WTC11 (cell line): ENCODE data around the gene NOC2L. TPM values are rescaled to one million over a fixed set of nuclear protein-coding genes. Genes with fewer than 3 reads are reported as not detected.

ENCODE experiments used
- ATAC-seq: fragments of 200-7000 bp; cut with Tn5 transposase; 2 replicates; pipeline ENCODE4 v1.10.0; 2021; ENCODE audit warnings: mild to moderate bottlenecking, moderate library complexity
- CTCF ChIA-PET: fragments of 300-600 bp; sonication (Branson Sonifier 250); formaldehyde crosslinking; loops from one replicate; lab custom pipeline; 2021; ENCODE audit warnings: antibody characterized with exemption; lab: Charles Lee
- POLR2A ChIA-PET: fragments of 350-600 bp; sonication (Branson Sonifier 250); formaldehyde crosslinking; loops from one replicate; lab custom pipeline; 2021; ENCODE audit warnings: antibody characterized with exemption; lab: Charles Lee
- DNase-seq: peaks from one replicate; pipeline ENCODE4 v3.0.0; 2021; ENCODE audit warnings: low spot score
- H3K27ac Mint-ChIP-seq: 2 replicates; pipeline ENCODE4 v1.8.0; 2021; ENCODE audit warnings: mixed read lengths
- H3K27me3 Mint-ChIP-seq: 2 replicates; pipeline ENCODE4 v1.8.0; 2021; ENCODE audit warnings: low read depth, mild to moderate bottlenecking, moderate library complexity, mixed read lengths
- H3K36me3 Mint-ChIP-seq: 2 replicates; pipeline ENCODE4 v1.8.0; 2021; ENCODE audit warnings: mixed read lengths
- H3K4me1 Mint-ChIP-seq: 2 replicates; pipeline ENCODE4 v1.8.0; 2022; ENCODE audit warnings: mixed read lengths
- H3K4me3 Mint-ChIP-seq: 2 replicates; pipeline ENCODE4 v1.8.0; 2021; ENCODE audit warnings: mild to moderate bottlenecking, moderate library complexity, mixed read lengths
- H3K9me3 Mint-ChIP-seq: 2 replicates; pipeline ENCODE4 v1.8.0; 2021; ENCODE audit warnings: mixed read lengths
- ATF2 ChIP-seq: sonication (generic); formaldehyde crosslinking; IDR thresholded peaks from 2 replicates; pipeline ENCODE4 v1.8.1; 2022; ENCODE audit warnings: low read depth, missing genetic modification reagents, borderline replicate concordance
- ELF4 ChIP-seq: sonication (generic); formaldehyde crosslinking; IDR thresholded peaks from 2 replicates; pipeline ENCODE4 v1.8.1; 2022; ENCODE audit warnings: low read depth, mild to moderate bottlenecking, moderate library complexity, missing genetic modification reagents
- ETV6 ChIP-seq: sonication (generic); formaldehyde crosslinking; IDR thresholded peaks from 2 replicates; pipeline ENCODE4 v1.8.1; 2022; ENCODE audit warnings: mild to moderate bottlenecking, missing genetic modification reagents
- FOXK1 ChIP-seq: sonication (generic); formaldehyde crosslinking; IDR thresholded peaks from 2 replicates; pipeline ENCODE4 v1.8.0; 2022; ENCODE audit warnings: mild to moderate bottlenecking, moderate library complexity, missing genetic modification reagents
- GABPB1 ChIP-seq: sonication (generic); formaldehyde crosslinking; IDR thresholded peaks from 2 replicates; pipeline ENCODE4 v1.8.1; 2023; ENCODE audit warnings: mild to moderate bottlenecking, missing genetic modification reagents
- GTF2I ChIP-seq: fragments of 250-450 bp; sonication (Bioruptor Pico); conservative IDR thresholded peaks from 2 replicates; pipeline ENCODE4 v1.4.0; 2021; ENCODE audit warnings: mild to moderate bottlenecking
- JUN ChIP-seq: sonication (generic); formaldehyde crosslinking; IDR thresholded peaks from 2 replicates; pipeline ENCODE4 v1.8.0; 2023; ENCODE audit warnings: mild to moderate bottlenecking, missing genetic modification reagents
- NFATC4 ChIP-seq: fragments of 250-450 bp; sonication (Bioruptor Pico); IDR thresholded peaks from 2 replicates; pipeline ENCODE4 v1.9.0; 2021; ENCODE audit warnings: mild to moderate bottlenecking
- NR2C2 ChIP-seq: sonication (generic); formaldehyde crosslinking; IDR thresholded peaks from 2 replicates; pipeline ENCODE4 v1.8.0; 2022; ENCODE audit warnings: mild to moderate bottlenecking, missing genetic modification reagents
- SMAD3 ChIP-seq: sonication (generic); formaldehyde crosslinking; IDR thresholded peaks from 2 replicates; pipeline ENCODE4 v1.8.0; 2022; ENCODE audit warnings: missing genetic modification reagents, mild to moderate bottlenecking, borderline replicate concordance
- STAT6 ChIP-seq: sonication (generic); formaldehyde crosslinking; conservative IDR thresholded peaks from 2 replicates; pipeline ENCODE4 v1.8.1; 2023; ENCODE audit warnings: mild to moderate bottlenecking, low read depth, missing genetic modification reagents, moderate library complexity
- ZBTB21 ChIP-seq: sonication (generic); formaldehyde crosslinking; IDR thresholded peaks from 2 replicates; pipeline ENCODE4 v1.8.1; 2023; ENCODE audit warnings: mild to moderate bottlenecking, missing genetic modification reagents, borderline replicate concordance
- ZNF281 ChIP-seq: sonication (generic); formaldehyde crosslinking; IDR thresholded peaks from 2 replicates; pipeline ENCODE4 v1.8.0; 2023; ENCODE audit warnings: mild to moderate bottlenecking, missing genetic modification reagents
- total RNA-seq: library from RNA; stranded (reverse); gene quantifications from 3 replicates; pipeline ENCODE4 v1.2.3, GENCODE V29; 2021
- TF ChIP-seq, protein P1 (sequence below): fragments of 200-600 bp; IDR thresholded peaks from 2 replicates; pipeline ENCODE4 v1.8.0; 2022; ENCODE audit warnings: antibody characterized with exemption
- TF ChIP-seq, protein P2 (sequence below): sonication (generic); formaldehyde crosslinking; IDR thresholded peaks from 2 replicates; pipeline ENCODE4 v1.8.0; 2022; ENCODE audit warnings: mild to moderate bottlenecking, missing genetic modification reagents

Gene NOC2L
- total RNA-seq, 1 experiment from 2014 or later = 182 TPM

DNA sequence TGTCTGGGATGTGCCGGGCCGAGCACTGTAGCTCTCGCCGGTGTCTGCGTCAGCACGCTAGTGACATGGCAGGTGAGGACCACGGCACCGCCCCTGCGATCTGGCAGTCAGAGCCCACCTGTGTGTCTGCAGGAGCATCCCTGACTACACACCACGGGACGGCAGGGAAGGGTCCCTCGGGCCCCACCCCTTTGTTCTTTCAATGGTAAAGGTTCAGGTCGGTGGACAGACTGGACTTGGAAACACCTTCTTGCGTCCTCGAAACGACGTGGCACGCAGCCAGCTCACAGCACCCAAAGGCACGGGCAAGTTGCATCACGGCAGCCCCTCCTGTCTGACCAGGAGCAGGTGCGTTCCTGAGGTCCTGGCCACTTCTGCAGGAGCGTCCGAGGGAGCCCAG lies 39.0 kb downstream of the NOC2L start (continued):
- no peak for TF ChIP-seq JUN (CRISPR knock-in tag)

GRCh38 chr1:919271-919872 lies 39.7 kb downstream of the NOC2L start:
- no peak overlapping the region for H3K4me3 Mint-ChIP-seq
- POLR2A ChIA-PET = no interaction called here
- no peak overlapping the region for H3K27ac Mint-ChIP-seq
- H3K27me3 Mint-ChIP-seq = peaks cover 85% of the 10 kb centered on the region
- H3K36me3 Mint-ChIP-seq = no peaks in the 10 kb centered on the region
- peaks cover 16% of the 10 kb centered on the region for H3K4me1 Mint-ChIP-seq
- H3K9me3 Mint-ChIP-seq = no peaks in the 10 kb centered on the region
- TF ChIP-seq NFATC4 (CRISPR knock-in tag) = no peak
- no peak for TF ChIP-seq ZNF281 (CRISPR knock-in tag)
- no peak for TF ChIP-seq ELF4 (CRISPR knock-in tag)
- TF ChIP-seq, protein P1, sequence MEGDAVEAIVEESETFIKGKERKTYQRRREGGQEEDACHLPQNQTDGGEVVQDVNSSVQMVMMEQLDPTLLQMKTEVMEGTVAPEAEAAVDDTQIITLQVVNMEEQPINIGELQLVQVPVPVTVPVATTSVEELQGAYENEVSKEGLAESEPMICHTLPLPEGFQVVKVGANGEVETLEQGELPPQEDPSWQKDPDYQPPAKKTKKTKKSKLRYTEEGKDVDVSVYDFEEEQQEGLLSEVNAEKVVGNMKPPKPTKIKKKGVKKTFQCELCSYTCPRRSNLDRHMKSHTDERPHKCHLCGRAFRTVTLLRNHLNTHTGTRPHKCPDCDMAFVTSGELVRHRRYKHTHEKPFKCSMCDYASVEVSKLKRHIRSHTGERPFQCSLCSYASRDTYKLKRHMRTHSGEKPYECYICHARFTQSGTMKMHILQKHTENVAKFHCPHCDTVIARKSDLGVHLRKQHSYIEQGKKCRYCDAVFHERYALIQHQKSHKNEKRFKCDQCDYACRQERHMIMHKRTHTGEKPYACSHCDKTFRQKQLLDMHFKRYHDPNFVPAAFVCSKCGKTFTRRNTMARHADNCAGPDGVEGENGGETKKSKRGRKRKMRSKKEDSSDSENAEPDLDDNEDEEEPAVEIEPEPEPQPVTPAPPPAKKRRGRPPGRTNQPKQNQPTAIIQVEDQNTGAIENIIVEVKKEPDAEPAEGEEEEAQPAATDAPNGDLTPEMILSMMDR = no peak
- TF ChIP-seq ZBTB21 (CRISPR knock-in tag) = no peak
- TF ChIP-seq, protein P2, sequence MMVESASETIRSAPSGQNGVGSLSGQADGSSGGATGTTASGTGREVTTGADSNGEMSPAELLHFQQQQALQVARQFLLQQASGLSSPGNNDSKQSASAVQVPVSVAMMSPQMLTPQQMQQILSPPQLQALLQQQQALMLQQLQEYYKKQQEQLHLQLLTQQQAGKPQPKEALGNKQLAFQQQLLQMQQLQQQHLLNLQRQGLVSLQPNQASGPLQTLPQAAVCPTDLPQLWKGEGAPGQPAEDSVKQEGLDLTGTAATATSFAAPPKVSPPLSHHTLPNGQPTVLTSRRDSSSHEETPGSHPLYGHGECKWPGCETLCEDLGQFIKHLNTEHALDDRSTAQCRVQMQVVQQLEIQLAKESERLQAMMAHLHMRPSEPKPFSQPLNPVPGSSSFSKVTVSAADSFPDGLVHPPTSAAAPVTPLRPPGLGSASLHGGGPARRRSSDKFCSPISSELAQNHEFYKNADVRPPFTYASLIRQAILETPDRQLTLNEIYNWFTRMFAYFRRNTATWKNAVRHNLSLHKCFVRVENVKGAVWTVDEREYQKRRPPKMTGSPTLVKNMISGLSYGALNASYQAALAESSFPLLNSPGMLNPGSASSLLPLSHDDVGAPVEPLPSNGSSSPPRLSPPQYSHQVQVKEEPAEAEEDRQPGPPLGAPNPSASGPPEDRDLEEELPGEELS = no peak
- no peak for TF ChIP-seq ATF2
- no peak for TF ChIP-seq STAT6 (CRISPR knock-in tag)
- no peak for TF ChIP-seq NR2C2 (CRISPR knock-in tag)
- TF ChIP-seq ETV6 (CRISPR knock-in tag) = no peak
- no peak for TF ChIP-seq GTF2I (CRISPR knock-in tag)
- no peak for TF ChIP-seq SMAD3
- TF ChIP-seq GABPB1 = no peak
- no peak for TF ChIP-seq FOXK1
- TF ChIP-seq, all 79 proteins: peak for 0
- ATAC-seq = no peak
- DNase-seq = no peak
- CTCF ChIA-PET = interaction anchor here (1.0 to 3.7 kb wide), 3 partner anchors 11 to 18 kb away, joined by 3 to 27 read pairs (median 7); no protein-coding TSS in a partner anchor
